Trophoblast cell (in vitro differentiated cells and primary cell): ENCODE measurements around the gene LPP.

ENCODE experiments used
- DNase-seq, 2 donors: peaks; one replicate each; pipeline ENCODE4 v3.0.0-alpha.2; 2016
- H2AFZ ChIP-seq: 2 replicates; pipeline ENCODE4 v1.6.1; 2013; ENCODE audit warnings: low read length, moderate library complexity, mild to moderate bottlenecking; ENCODE audit not compliant: insufficient read depth, poor library complexity
- H2AK5ac ChIP-seq: 2 replicates; pipeline ENCODE4 v1.6.1; 2013; ENCODE audit warnings: mild to moderate bottlenecking, low read length
- H2BK120ac ChIP-seq: 2 replicates; pipeline ENCODE4 v1.6.1; 2013; ENCODE audit warnings: low read length, mild to moderate bottlenecking, moderate library complexity; ENCODE audit not compliant: insufficient read depth, poor library complexity
- H2BK12ac ChIP-seq: 2 replicates; pipeline ENCODE4 v1.6.1; 2013; ENCODE audit warnings: mild to moderate bottlenecking, low read length, moderate library complexity
- H2BK5ac ChIP-seq: 2 replicates; pipeline ENCODE4 v1.6.1; 2013; ENCODE audit warnings: low read length, low read depth, moderate library complexity, mild to moderate bottlenecking; ENCODE audit not compliant: poor library complexity
- H3K14ac ChIP-seq: 2 replicates; pipeline ENCODE4 v1.6.1; 2013; ENCODE audit warnings: mild to moderate bottlenecking, low read length
- H3K18ac ChIP-seq: 2 replicates; pipeline ENCODE4 v1.6.1; 2013; ENCODE audit warnings: mild to moderate bottlenecking, low read length
- H3K23ac ChIP-seq: 2 replicates; pipeline ENCODE4 v1.6.1; 2013; ENCODE audit warnings: low read length
- H3K27ac ChIP-seq: 2 replicates; pipeline ENCODE4 v1.5.1; 2013; ENCODE audit warnings: low read depth, mild to moderate bottlenecking, inconsistent platforms, low read length, moderate library complexity
- H3K27me3 ChIP-seq: 2 replicates; pipeline ENCODE4 v1.6.1; 2013; ENCODE audit warnings: inconsistent platforms, mild to moderate bottlenecking, low read length, moderate library complexity; ENCODE audit not compliant: insufficient read depth
- H3K36me3 ChIP-seq, 2 experiments: 1 replicate in 1 of 2; 2 replicates in 1 of 2; pipeline ENCODE4 v1.6.1; 2013; ENCODE audit warnings: low read length in 2 of 2, mild to moderate bottlenecking in 2 of 2, moderate library complexity in 1 of 2; ENCODE audit not compliant: insufficient read depth in 2 of 2, control insufficient read depth in 1 of 2
- H3K4ac ChIP-seq: 2 replicates; pipeline ENCODE4 v1.6.1; 2013; ENCODE audit warnings: low read depth, mild to moderate bottlenecking, low read length, moderate library complexity
- H3K4me1 ChIP-seq, 2 experiments: 1 replicate in 1 of 2; 2 replicates in 1 of 2; pipeline ENCODE4 v1.6.1; 2013; ENCODE audit warnings: low read length in 2 of 2, mild to moderate bottlenecking in 2 of 2, moderate library complexity in 1 of 2; ENCODE audit not compliant: insufficient read depth in 2 of 2, control insufficient read depth in 1 of 2
- H3K4me2 ChIP-seq: 2 replicates; pipeline ENCODE4 v1.6.1; 2013; ENCODE audit warnings: inconsistent platforms, mild to moderate bottlenecking, low read length, moderate library complexity
- H3K4me3 ChIP-seq: 2 replicates; pipeline ENCODE4 v1.5.1; 2013; ENCODE audit warnings: mild to moderate bottlenecking, low read depth, low read length, inconsistent platforms
- H3K79me1 ChIP-seq: one replicate; pipeline ENCODE4 v1.6.1; 2013; ENCODE audit warnings: low read length
- H3K79me2 ChIP-seq: 2 replicates; pipeline ENCODE4 v1.6.1; 2013; ENCODE audit warnings: low read length, mild to moderate bottlenecking; ENCODE audit not compliant: control insufficient read depth, insufficient read depth, poor library complexity
- H3K9ac ChIP-seq: 2 replicates; pipeline ENCODE4 v1.6.1; 2013; ENCODE audit warnings: mild to moderate bottlenecking, low read length
- H3K9me3 ChIP-seq: 2 replicates; pipeline ENCODE4 v1.6.1; 2013; ENCODE audit warnings: low read depth, mild to moderate bottlenecking, control low read depth, inconsistent platforms, low read length; ENCODE audit not compliant: insufficient read depth
- H4K12ac ChIP-seq: 2 replicates; pipeline ENCODE4 v1.6.1; 2013; ENCODE audit warnings: low read depth, mild to moderate bottlenecking, low read length, moderate library complexity
- H4K8ac ChIP-seq: 2 replicates; pipeline ENCODE4 v1.6.1; 2013; ENCODE audit warnings: low read depth, mild to moderate bottlenecking, low read length, moderate library complexity
- H4K91ac ChIP-seq: one replicate; pipeline ENCODE4 v1.6.1; 2013; ENCODE audit warnings: low read depth, mild to moderate bottlenecking, low read length, moderate library complexity
- WGBS: extraction: QIAGEN DNeasy Blood & Tissue Kit; methylation state at CpG from one replicate; pipeline ENCODE4 v1.1.7; 2013; ENCODE audit warnings: missing lambda C conversion rate; ENCODE audit not compliant: insufficient read length, insufficient coverage; ENCODE audit errors: extremely low coverage; 5-methylcytosine and 5-hydroxymethylcytosine counted together

The LPP gene

DNA sequence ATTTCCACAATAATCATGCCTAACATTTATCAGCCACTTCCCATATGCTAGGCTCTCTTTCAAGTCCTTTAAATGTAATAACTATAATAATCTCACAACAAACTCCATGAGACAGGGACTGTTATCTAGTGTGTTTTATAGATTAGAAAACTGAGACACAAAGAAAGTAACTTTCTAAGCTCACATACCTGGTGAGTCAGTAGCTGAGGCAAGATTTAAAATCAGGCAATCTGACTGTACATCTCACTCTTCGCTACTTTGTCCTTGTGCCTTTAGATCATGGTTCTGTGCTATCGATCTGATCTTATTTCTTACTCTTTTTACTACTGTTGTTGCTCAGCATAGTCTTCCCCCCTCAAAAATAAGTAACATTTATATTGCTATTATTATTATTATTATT, 295.5 kb downstream of the LPP start:
- no peak overlapping the region for H2BK120ac ChIP-seq
- no peaks in the 10 kb centered on the region for H3K9me3 ChIP-seq
- no peak overlapping the region for H4K8ac ChIP-seq
- H3K4me1 ChIP-seq: no peaks in the 10 kb centered on the region
- no peak overlapping the region for H4K91ac ChIP-seq
- H2BK5ac ChIP-seq: no peak overlapping the region
- H2BK12ac ChIP-seq: no peak overlapping the region
- no peak overlapping the region for H3K4me2 ChIP-seq
- no peak overlapping the region for H3K27ac ChIP-seq
- H4K12ac ChIP-seq: no peak overlapping the region
- H3K36me3 ChIP-seq: peaks cover 0 to 2% of the 10 kb centered on the region in 2 experiments
- H3K4ac ChIP-seq: no peak overlapping the region
- no peak overlapping the region for H2AK5ac ChIP-seq
- DNase-seq: no peak
- H3K14ac ChIP-seq: no peak overlapping the region
- WGBS: no CpG with 5 or more reads among the region's 2 CpGs
- no peak overlapping the region for H3K9ac ChIP-seq
- H3K4me3 ChIP-seq: no peak overlapping the region
- no peaks in the 10 kb centered on the region for H3K27me3 ChIP-seq
- H3K79me2 ChIP-seq: no peaks in the 10 kb centered on the region
- no peaks in the 10 kb centered on the region for H3K79me1 ChIP-seq
- no peak overlapping the region for H3K18ac ChIP-seq
- H3K23ac ChIP-seq: no peak overlapping the region
- no peak overlapping the region for H2AFZ ChIP-seq

GRCh38 chr3:188452158-188452772, 298.3 kb downstream of the LPP start:
- Histone ChIP-seq H3K9ac (no peak overlapping the region), H3K14ac (no peak overlapping the region), H3K4me3 (no peak overlapping the region), H3K27ac (no peak overlapping the region), H2AK5ac (no peak overlapping the region), H2BK12ac (no peak overlapping the region), H4K8ac (no peak overlapping the region), H3K36me3 (peaks cover 0 to 2% of the 10 kb centered on the region in 2 experiments), H2BK5ac (no peak overlapping the region), H3K23ac (no peak overlapping the region), H3K79me2 (no peaks in the 10 kb centered on the region), H3K4ac (no peak overlapping the region), H4K12ac (no peak overlapping the region), H4K91ac (no peak overlapping the region), H3K4me1 (no peaks in the 10 kb centered on the region), H3K79me1 (no peaks in the 10 kb centered on the region), H2AFZ (no peak overlapping the region), H3K4me2 (no peak overlapping the region), H3K27me3 (no peaks in the 10 kb centered on the region), H2BK120ac (no peak overlapping the region), H3K9me3 (no peaks in the 10 kb centered on the region), H3K18ac (no peak overlapping the region)
- WGBS: no CpG with 5 or more reads among the region's 8 CpGs
- DNase-seq: no peak

- no peaks in the 10 kb centered on the region for H3K9me3 ChIP-seq
Observed at GRCh38 chr3:188453431-188454384, 299.8 kb downstream of the LPP start.

GRCh38 chr3:188455748-188456147, 301.8 kb downstream of the LPP start:
- Histone ChIP-seq H3K14ac (no peak overlapping the region), H2AFZ (no peak overlapping the region), H2AK5ac (no peak overlapping the region), H3K23ac (no peak overlapping the region), H2BK5ac (no peak overlapping the region), H4K8ac (no peak overlapping the region), H3K4me1 (peaks cover 0 to 2% of the 10 kb centered on the region in 2 experiments), H3K9ac (no peak overlapping the region), H4K12ac (no peak overlapping the region), H3K9me3 (no peaks in the 10 kb centered on the region), H3K27me3 (no peaks in the 10 kb centered on the region), H3K4me3 (no peak overlapping the region), H3K27ac (no peak overlapping the region), H3K36me3 (peaks cover 0 to 2% of the 10 kb centered on the region in 2 experiments), H2BK12ac (no peak overlapping the region), H3K18ac (no peak overlapping the region), H4K91ac (no peak overlapping the region), H3K79me2 (no peaks in the 10 kb centered on the region), H2BK120ac (no peak overlapping the region), H3K79me1 (no peaks in the 10 kb centered on the region), H3K4me2 (no peak overlapping the region), H3K4ac (no peak overlapping the region)
- no CpG with 5 or more reads among the region's 4 CpGs for WGBS
- DNase-seq: no peak

More at GRCh38 chr3:188453431-188454384, 299.8 kb downstream of the LPP start:
- no peak overlapping the region for H3K4me2 ChIP-seq
- H3K79me2 ChIP-seq: no peaks in the 10 kb centered on the region
- H2BK5ac ChIP-seq: no peak overlapping the region
- H3K4me3 ChIP-seq: no peak overlapping the region
- H2AK5ac ChIP-seq: no peak overlapping the region
- H2BK12ac ChIP-seq: no peak overlapping the region
- H3K27ac ChIP-seq: no peak overlapping the region
- H3K79me1 ChIP-seq: no peaks in the 10 kb centered on the region
- H4K91ac ChIP-seq: no peak overlapping the region
- peaks cover 0 to 2% of the 10 kb centered on the region in 2 experiments for H3K36me3 ChIP-seq
- H3K4ac ChIP-seq: no peak overlapping the region
- H3K18ac ChIP-seq: no peak overlapping the region
- no peaks in the 10 kb centered on the region for H3K27me3 ChIP-seq
- no peak overlapping the region for H2AFZ ChIP-seq
- H3K9ac ChIP-seq: no peak overlapping the region
- no peak overlapping the region for H3K23ac ChIP-seq
- H3K4me1 ChIP-seq: no peaks in the 10 kb centered on the region
- no peak overlapping the region for H2BK120ac ChIP-seq
- no peak overlapping the region for H4K8ac ChIP-seq
- DNase-seq: no peak
- no CpG with 5 or more reads among the region's 6 CpGs for WGBS
- no peak overlapping the region for H4K12ac ChIP-seq
- H3K14ac ChIP-seq: no peak overlapping the region
